HEK293 (cell line): ENCODE data around the gene TYROBP.

Experiments
- CTCF ChIA-PET: fragments of 350-600 bp; formaldehyde crosslinking; extraction: SDS; loops from one replicate; lab custom pipeline; 2021; ENCODE audit warnings: antibody characterized with exemption; lab: Yijun Ruan, JAX
- POLR2A ChIA-PET: fragments of 300-600 bp; formaldehyde crosslinking; extraction: SDS; loops from one replicate; lab custom pipeline; 2020; ENCODE audit warnings: antibody characterized with exemption, inconsistent platforms; lab: Yijun Ruan, JAX
- H3K27ac ChIP-seq: fragments of 200-500 bp; sonication (Bioruptor generic); 2 replicates; pipeline ENCODE4 v1.5.1; 2014; ENCODE audit warnings: low read depth, low read length, control low read depth, inconsistent platforms; ENCODE audit errors: extremely low read depth
- H3K36me3 ChIP-seq, 2 experiments: fragments of 200-500 bp in 1 of 2; sonication (Bioruptor generic) in 1 of 2; 1 replicate in 1 of 2; 2 replicates in 1 of 2; pipeline ENCODE4 v1.5.1; 2014 to 2017; ENCODE audit warnings: inconsistent platforms in 2 of 2, low read length in 2 of 2; ENCODE audit not compliant: control insufficient read depth in 2 of 2, insufficient read depth in 1 of 2
- H3K4me1 ChIP-seq: fragments of 200-500 bp; sonication (Bioruptor generic); 2 replicates; pipeline ENCODE4 v1.5.1; 2014; ENCODE audit warnings: mild to moderate bottlenecking, low read length, inconsistent platforms; ENCODE audit not compliant: control insufficient read depth, insufficient read depth
- H3K4me3 ChIP-seq: 2 replicates; pipeline ENCODE4 v1.5.1; 2011; ENCODE audit warnings: low read depth, mild to moderate bottlenecking, control low read depth, low read length, moderate library complexity
- H3K9me3 ChIP-seq: fragments of 200-500 bp; sonication (Bioruptor generic); 2 replicates; pipeline ENCODE4 v1.5.1; 2014; ENCODE audit warnings: low read depth, low read length, inconsistent platforms; ENCODE audit not compliant: control insufficient read depth, insufficient read depth
- GLIS1 ChIP-seq: fragments of 450-650 bp; formaldehyde crosslinking; IDR thresholded peaks from 2 replicates; pipeline ENCODE4 v1.5.1; 2016; ENCODE audit warnings: missing biosample characterization, missing genetic modification characterization
- HIC1 ChIP-seq: fragments of 450-650 bp; formaldehyde crosslinking; IDR thresholded peaks from 2 replicates; pipeline ENCODE4 v1.5.1; 2016; ENCODE audit warnings: missing biosample characterization, missing genetic modification characterization
- IKZF3 ChIP-seq: fragments of 450-650 bp; IDR thresholded peaks from 2 replicates; pipeline ENCODE4 v1.5.0; 2018; ENCODE audit warnings: missing biosample characterization, mild to moderate bottlenecking, missing genetic modification characterization, moderate library complexity
- KLF1 ChIP-seq: fragments of 450-650 bp; formaldehyde crosslinking; IDR thresholded peaks from 2 replicates; pipeline ENCODE4 v1.5.1; 2016; ENCODE audit warnings: missing biosample characterization, missing genetic modification characterization
- KLF9 ChIP-seq: fragments of 450-650 bp; formaldehyde crosslinking; IDR thresholded peaks from 2 replicates; pipeline ENCODE4 v1.5.1; 2016; ENCODE audit warnings: missing biosample characterization, missing genetic modification characterization, low read depth
- PATZ1 ChIP-seq: fragments of 450-650 bp; formaldehyde crosslinking; IDR thresholded peaks from 2 replicates; pipeline ENCODE4 v1.5.1; 2016; ENCODE audit warnings: missing biosample characterization, missing genetic modification characterization
- PRDM10 ChIP-seq: fragments of 450-650 bp; formaldehyde crosslinking; IDR thresholded peaks from 2 replicates; pipeline ENCODE4 v1.5.1; 2016; ENCODE audit warnings: missing biosample characterization, missing genetic modification characterization
- RBAK ChIP-seq: fragments of 450-650 bp; formaldehyde crosslinking; IDR thresholded peaks from 2 replicates; pipeline ENCODE4 v1.5.1; 2016; ENCODE audit warnings: missing biosample characterization, missing genetic modification characterization
- SP2 ChIP-seq: fragments of 450-650 bp; formaldehyde crosslinking; IDR thresholded peaks from 2 replicates; pipeline ENCODE4 v1.5.1; 2016; ENCODE audit warnings: missing biosample characterization, missing genetic modification characterization
- SP3 ChIP-seq: fragments of 450-650 bp; formaldehyde crosslinking; IDR thresholded peaks from 2 replicates; pipeline ENCODE4 v1.5.1; 2016; ENCODE audit warnings: missing biosample characterization, missing genetic modification characterization
- WT1 ChIP-seq: fragments of 450-650 bp; formaldehyde crosslinking; IDR thresholded peaks from 2 replicates; pipeline ENCODE4 v1.5.1; 2016; ENCODE audit warnings: missing biosample characterization, missing genetic modification characterization
- YY2 ChIP-seq: fragments of 450-650 bp; formaldehyde crosslinking; IDR thresholded peaks from 2 replicates; pipeline ENCODE4 v1.5.1; 2016; ENCODE audit warnings: missing biosample characterization, missing genetic modification characterization
- ZBTB26 ChIP-seq: fragments of 450-650 bp; formaldehyde crosslinking; optimal IDR thresholded peaks from 2 replicates; pipeline ENCODE3; 2016; ENCODE audit warnings: missing biosample characterization, mild to moderate bottlenecking, missing genetic modification characterization
- ZBTB8A ChIP-seq: fragments of 450-650 bp; formaldehyde crosslinking; IDR thresholded peaks from 2 replicates; pipeline ENCODE4 v1.5.1; 2016; ENCODE audit warnings: missing biosample characterization, missing genetic modification characterization
- ZFHX2 ChIP-seq: fragments of 450-650 bp; formaldehyde crosslinking; conservative IDR thresholded peaks from 2 replicates; pipeline ENCODE4 v1.5.1; 2016; ENCODE audit warnings: missing biosample characterization, missing genetic modification characterization
- ZNF112 ChIP-seq: fragments of 450-650 bp; formaldehyde crosslinking; IDR thresholded peaks from 2 replicates; pipeline ENCODE4 v1.5.0; 2017; ENCODE audit warnings: missing biosample characterization, missing genetic modification characterization
- ZNF157 ChIP-seq: fragments of 450-650 bp; formaldehyde crosslinking; IDR thresholded peaks from 2 replicates; pipeline ENCODE4 v1.5.1; 2016; ENCODE audit warnings: missing biosample characterization, missing genetic modification characterization
- ZNF16 ChIP-seq: fragments of 450-650 bp; formaldehyde crosslinking; IDR thresholded peaks from 2 replicates; pipeline ENCODE4 v1.5.1; 2016; ENCODE audit warnings: low read depth, missing biosample characterization, missing genetic modification characterization
- ZNF2 ChIP-seq: fragments of 450-650 bp; formaldehyde crosslinking; IDR thresholded peaks from 2 replicates; pipeline ENCODE4 v1.5.1; 2016; ENCODE audit warnings: missing biosample characterization, missing genetic modification characterization
- ZNF211 ChIP-seq: fragments of 450-650 bp; formaldehyde crosslinking; IDR thresholded peaks from 2 replicates; pipeline ENCODE4 v1.5.1; 2016; ENCODE audit warnings: low read depth, missing biosample characterization, missing genetic modification characterization
- ZNF335 ChIP-seq: fragments of 450-650 bp; formaldehyde crosslinking; conservative IDR thresholded peaks from 2 replicates; pipeline ENCODE4 v1.5.1; 2016; ENCODE audit warnings: missing biosample characterization, missing genetic modification characterization
- ZNF394 ChIP-seq: fragments of 450-650 bp; formaldehyde crosslinking; IDR thresholded peaks from 2 replicates; pipeline ENCODE4 v1.5.1; 2016; ENCODE audit warnings: missing biosample characterization, missing genetic modification characterization, mild to moderate bottlenecking, moderate library complexity, borderline replicate concordance
- ZNF600 ChIP-seq: fragments of 450-650 bp; formaldehyde crosslinking; IDR thresholded peaks from 2 replicates; pipeline ENCODE4 v1.5.1; 2016; ENCODE audit warnings: missing biosample characterization, missing genetic modification characterization
- ZNF629 ChIP-seq: fragments of 450-650 bp; formaldehyde crosslinking; IDR thresholded peaks from 2 replicates; pipeline ENCODE4 v1.5.1; 2017; ENCODE audit warnings: missing biosample characterization, missing genetic modification characterization
- ZNF677 ChIP-seq: fragments of 450-650 bp; IDR thresholded peaks from 2 replicates; pipeline ENCODE4 v1.5.0; 2018; ENCODE audit warnings: missing biosample characterization, mild to moderate bottlenecking, missing genetic modification characterization, moderate library complexity
- ZNF692 ChIP-seq: fragments of 450-650 bp; formaldehyde crosslinking; IDR thresholded peaks from 2 replicates; pipeline ENCODE4 v1.5.1; 2016; ENCODE audit warnings: missing biosample characterization, missing genetic modification characterization
- ZSCAN30 ChIP-seq: fragments of 450-650 bp; IDR thresholded peaks from 2 replicates; pipeline ENCODE4 v1.5.1; 2018; ENCODE audit warnings: missing biosample characterization, mild to moderate bottlenecking, missing genetic modification characterization, moderate library complexity

The TYROBP gene

GRCh38 chr19:35868172-35868822 is 39.8 kb downstream of the TYROBP start, which contains the start of gene APLP1:
Gene APLP1 (plus strand): TSS chr19:35868574. CDS start chr19:35868637, 63 bp downstream.
- Histone ChIP-seq H3K4me1 (peaks cover 16% of the 10 kb centered on the region), H3K9me3 (no peaks in the 10 kb centered on the region), H3K27ac (peak within 1 kb of the TSS; percentile 34; the same call in 1 of the 2 replicates), H3K4me3 (peak within 1 kb of the TSS; percentile 27), H3K36me3 (peaks cover 0 to 4% of the 10 kb centered on the region in 2 experiments; a peak in 1 of 3 replicates)
- ChIA-PET POLR2A (interaction anchor here (0.6 to 2.8 kb wide), 8 partner anchors 11 to 146 kb away, joined by 3 to 25 read pairs (median 4); partner anchors contain the start of gene ALKBH6), CTCF (interaction anchor here (0.6 to 3.2 kb wide), 9 partner anchors 9 to 371 kb away, joined by 3 to 12 read pairs (median 4); partner anchors contain the start of gene NPHS1)
- TF ChIP-seq ZNF335 (tag by site-specific recombination): peak; percentile 87
- peak; percentile 69; the same call in 1 of the 2 replicates for TF ChIP-seq KLF1 (tag by site-specific recombination)
- no peak for TF ChIP-seq ZNF629 (tag by site-specific recombination)
- 0 out of 2 replicates have a peak, but pooled peaks have one; percentile 58 for TF ChIP-seq ZSCAN30 (tag by site-specific recombination)
- peak; percentile 78; the same call in 1 of the 2 replicates for TF ChIP-seq ZNF692 (tag by site-specific recombination)
- TF ChIP-seq ZNF600 (tag by site-specific recombination): peak; percentile 78; the same call in 1 of the 2 replicates
- no peak for TF ChIP-seq YY2 (tag by site-specific recombination)
- TF ChIP-seq PRDM10: peak; percentile 39; the same call in 1 of the 2 replicates
- no peak for TF ChIP-seq ZNF211
- peak; percentile 62 for TF ChIP-seq SP2 (tag by site-specific recombination)
- peak; percentile 50 for TF ChIP-seq ZNF394
- TF ChIP-seq ZNF157 (tag by site-specific recombination): no peak
- peak; percentile 69; the same call in 1 of the 2 replicates for TF ChIP-seq ZNF16 (tag by site-specific recombination)
- TF ChIP-seq KLF9 (tag by site-specific recombination): peak; percentile 47; the same call in 1 of the 2 replicates
- 0 out of 2 replicates have a peak, but pooled peaks have one; percentile 13 for TF ChIP-seq GLIS1 (tag by site-specific recombination)
- TF ChIP-seq IKZF3 (tag by site-specific recombination): peak; percentile 48
- TF ChIP-seq RBAK (tag by site-specific recombination): no peak
- TF ChIP-seq HIC1: no peak
- TF ChIP-seq ZBTB8A: peak; percentile 84
- TF ChIP-seq ZNF112: no peak
- TF ChIP-seq WT1 (tag by site-specific recombination): 0 out of 2 replicates have a peak, but pooled peaks have one; percentile 22
- TF ChIP-seq ZBTB26 (tag by site-specific recombination): peak; percentile 52
- 0 out of 2 replicates have a peak, but pooled peaks have one; percentile 16 for TF ChIP-seq ZNF677 (tag by site-specific recombination)
- TF ChIP-seq PATZ1 (tag by site-specific recombination): peak; percentile 7; the same call in 1 of the 2 replicates
- no peak; the same call in 1 of the 2 replicates for TF ChIP-seq ZFHX2
- TF ChIP-seq SP3: peak; percentile 60
- TF ChIP-seq ZNF2 (tag by site-specific recombination): no peak
